ENCODE data around the gene TUBB3. TPM values are rescaled to one million over a fixed set of nuclear protein-coding genes. Genes with fewer than 3 reads are reported as not detected.

Gene TUBB3
- total and polyA plus RNA-seq, 2 of the 8 experiments (the other 6 are each of a cell fraction or from before 2014, with no cell fraction given), result 275 to 393 TPM

- TF ChIP-seq FOSL1 (IDR thresholded peaks at IDR 0.05; ENCODE audit: insufficient read depth, low read depth, low read length) (no peak), JUN (IDR thresholded peaks at IDR 0.05; ENCODE audit: low read depth, low read length) (no peak)
Measured at GRCh38 chr16:89883346-89884040, 39.6 kb upstream of the TUBB3 start (continued).
